HG03520 (cell line): ENCODE measurements around the gene IGLL5.
"Not testable (repeated sequence)": the region's sequence is repeated elsewhere in the genome, so short reads cannot be mapped to it uniquely, and the experiment has no call there.

Experiments used
- ATAC-seq: cut with Tn5 transposase; IDR thresholded peaks from one replicate; pipeline ENCODE4 v1.9.1; 2021; ENCODE audit warnings: mild to moderate bottlenecking, moderate library complexity; ENCODE audit not compliant: unreplicated experiment

IGLL5 gene

DNA sequence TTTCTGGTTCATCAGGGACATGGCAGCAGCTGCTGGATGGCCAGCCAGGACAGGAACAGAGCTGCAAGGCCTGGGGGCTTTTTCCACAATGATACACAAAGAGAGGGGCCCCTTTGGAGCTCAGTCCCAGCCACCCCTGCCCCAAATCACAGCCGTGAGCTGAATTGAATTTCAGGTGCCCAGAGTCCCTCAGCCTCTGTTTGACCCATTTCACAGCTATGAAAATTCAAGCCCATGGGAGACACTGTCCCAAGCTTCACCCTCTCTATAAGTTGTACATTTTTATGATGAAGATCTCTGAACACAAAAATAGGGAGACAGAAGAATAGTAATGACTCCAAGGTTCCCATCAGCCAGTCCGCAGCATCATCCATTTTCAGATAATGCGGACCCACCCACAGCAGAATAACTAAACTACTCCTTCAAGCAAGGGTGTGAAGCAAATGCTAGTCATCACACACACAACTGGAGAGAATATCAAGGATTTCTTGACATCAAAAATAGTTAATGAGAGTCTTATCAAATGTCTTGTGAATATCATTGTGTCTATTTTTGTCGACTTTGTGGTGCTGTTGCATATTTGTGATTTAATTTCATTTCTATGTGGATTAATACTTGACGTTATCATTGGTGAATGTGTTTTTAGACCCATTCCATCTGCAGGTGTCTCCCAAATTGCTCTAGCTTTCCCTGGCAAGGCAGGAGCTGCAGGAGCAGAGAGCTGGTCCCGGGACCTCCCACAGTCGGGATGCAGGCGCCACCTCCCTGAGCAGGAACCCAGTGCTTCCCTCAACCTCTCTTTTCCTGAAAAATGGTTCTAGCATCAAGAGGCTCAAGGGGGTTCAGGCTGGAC is 24.7 kb downstream of the IGLL5 start:
- no peak for ATAC-seq

- ATAC-seq: no peak
Measured at GRCh38 chr22:22912988-22913253, 25.3 kb downstream of the IGLL5 start.

GRCh38 chr22:22913989-22914388 is 26.4 kb downstream of the IGLL5 start:
- ATAC-seq: no peak

- no peak for ATAC-seq
Measured at GRCh38 chr22:22914726-22915669, 27.4 kb downstream of the IGLL5 start.

GRCh38 chr22:22915670-22916035 is 28.0 kb downstream of the IGLL5 start:
- ATAC-seq: no peak

GRCh38 chr22:22916215-22916951 is 28.8 kb downstream of the IGLL5 start:
- no peak for ATAC-seq

DNA sequence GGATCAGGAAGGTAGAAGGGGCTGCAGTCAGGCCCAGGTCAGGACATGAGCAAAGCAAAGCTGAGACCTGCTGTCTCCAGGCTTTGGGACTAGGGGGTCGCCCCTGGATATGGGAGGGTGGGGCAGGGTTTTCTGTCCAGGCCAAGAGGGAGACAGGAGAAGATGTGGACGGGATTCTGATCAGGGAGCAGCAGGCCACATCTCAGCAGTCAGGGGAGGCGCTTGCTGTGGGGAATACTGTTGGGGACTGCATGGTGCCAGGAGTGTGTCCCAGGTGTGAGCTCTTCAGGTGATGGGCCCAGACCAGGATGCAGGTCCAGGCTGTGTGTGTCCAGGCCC is 29.3 kb downstream of the IGLL5 start:
- no peak for ATAC-seq

DNA sequence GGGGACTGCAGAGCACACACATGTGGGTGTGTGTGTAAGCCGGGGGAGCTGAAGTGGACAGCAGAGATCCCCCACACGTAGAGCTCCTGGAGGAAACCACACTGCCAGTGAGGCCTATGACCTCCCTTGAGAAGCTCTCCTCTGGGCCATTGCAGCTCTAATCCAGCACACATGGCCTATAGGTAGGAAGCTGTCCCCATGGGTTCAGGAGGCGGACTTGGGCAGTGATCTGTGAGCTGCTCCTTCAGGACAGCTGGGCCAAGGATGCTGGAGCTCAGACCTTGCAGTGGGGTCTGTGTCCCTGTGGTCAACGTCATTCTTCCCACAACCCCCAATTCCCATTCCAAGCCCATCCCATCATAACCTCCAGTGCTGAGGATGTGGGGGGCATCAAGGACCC is 29.8 kb downstream of the IGLL5 start:
- no peak for ATAC-seq

DNA sequence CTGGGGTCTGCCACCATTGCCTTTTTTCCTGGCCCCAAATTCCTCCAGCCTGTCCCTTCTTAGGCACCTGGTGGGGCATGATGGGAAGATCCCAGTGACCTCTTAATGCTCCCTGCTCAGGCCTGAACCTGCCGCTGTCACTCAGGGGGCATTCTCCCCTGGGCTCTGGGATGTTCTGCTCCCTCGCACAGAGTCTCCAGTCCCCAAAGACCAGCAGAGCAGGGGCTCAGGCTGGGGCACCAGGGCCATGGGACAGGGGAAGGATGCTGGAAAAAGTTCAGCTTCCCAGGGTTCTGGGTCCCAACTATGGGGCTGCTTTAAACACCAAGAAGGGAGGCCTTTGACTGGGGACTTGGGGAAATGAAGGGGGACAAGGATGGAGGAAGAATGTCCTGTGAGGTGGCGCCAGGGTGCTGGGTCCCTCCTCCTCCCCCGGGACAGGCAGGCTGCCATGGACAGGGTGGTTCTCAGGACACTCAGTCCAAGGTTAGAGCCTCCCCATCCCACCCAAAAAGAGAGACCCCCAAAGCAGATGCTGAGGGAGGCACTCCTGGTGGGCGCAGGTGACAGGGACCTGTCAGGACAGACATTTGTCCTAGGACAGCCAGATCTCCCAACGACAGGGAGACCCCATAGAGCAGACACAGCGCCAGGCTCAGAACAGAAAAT is 30.8 kb downstream of the IGLL5 start:
- no peak for ATAC-seq

GRCh38 chr22:22919041-22919440 is 31.4 kb downstream of the IGLL5 start:
- ATAC-seq: no peak

GRCh38 chr22:22920104-22920654 is 32.6 kb downstream of the IGLL5 start:
- ATAC-seq: no peak

DNA sequence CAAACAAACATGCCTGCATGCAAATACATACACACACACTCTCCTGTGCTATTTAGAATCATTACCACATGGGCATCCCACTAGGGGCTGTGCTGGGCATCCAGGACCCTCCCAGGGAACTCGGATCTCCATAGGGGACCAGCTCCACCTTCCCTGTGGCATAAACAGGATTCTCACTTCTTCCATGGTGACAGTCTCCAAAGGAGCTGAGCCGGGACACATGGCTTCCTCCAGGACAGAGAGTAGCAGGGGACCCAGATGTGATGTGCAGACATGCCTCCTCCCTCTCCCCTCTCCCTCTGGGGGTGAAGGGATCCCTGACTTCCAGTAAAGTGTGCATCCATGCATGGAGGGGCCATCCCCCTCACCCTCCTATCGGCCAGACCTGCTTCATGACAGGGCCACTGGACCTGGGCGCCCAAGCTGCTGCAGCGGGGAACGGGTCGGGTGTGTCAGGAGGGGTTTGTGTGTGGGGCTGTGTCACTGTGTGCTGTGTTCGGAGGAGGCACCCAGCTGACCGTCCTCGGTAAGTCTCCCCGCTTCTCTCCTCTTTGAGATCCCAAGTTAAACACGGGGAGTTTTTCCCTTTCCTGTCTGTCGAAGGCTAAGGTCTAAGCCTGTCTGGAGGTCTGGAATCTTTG is 33.4 kb downstream of the IGLL5 start:
- no peak for ATAC-seq

GRCh38 chr22:22921575-22921974 is 34.0 kb downstream of the IGLL5 start:
- ATAC-seq: no peak

- ATAC-seq: not testable (repeated sequence)
Measured at GRCh38 chr22:22922092-22922953, 34.7 kb downstream of the IGLL5 start.

- no peak for ATAC-seq
Measured at GRCh38 chr22:22922954-22923319, 35.3 kb downstream of the IGLL5 start.

DNA sequence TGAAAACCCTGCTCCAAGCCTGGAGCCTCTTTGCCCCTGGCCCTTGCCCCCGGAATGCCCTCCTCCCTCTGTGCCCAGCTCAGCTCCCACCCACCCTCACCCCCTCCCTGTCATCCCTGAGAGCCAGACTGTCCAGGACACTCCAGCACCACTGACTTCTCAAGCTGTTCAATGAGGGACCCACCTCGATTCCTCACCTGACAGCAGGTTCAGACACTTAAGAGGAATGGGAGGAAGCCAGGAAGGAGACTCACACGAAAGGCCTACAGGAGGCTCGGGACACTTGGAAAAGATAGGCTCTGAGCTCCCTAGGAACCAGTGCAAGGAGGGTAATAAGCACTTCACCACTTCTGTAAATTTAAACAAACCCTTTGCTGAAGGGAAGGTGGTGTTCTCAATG is 35.8 kb downstream of the IGLL5 start:
- ATAC-seq: no peak

- no peak for ATAC-seq
Measured at GRCh38 chr22:22923930-22924329, 36.3 kb downstream of the IGLL5 start.

- ATAC-seq: no peak
Measured at GRCh38 chr22:22924369-22925145, 36.9 kb downstream of the IGLL5 start.
